A673 (cell line): Measurements from ENCODE around the gene TRMT112.

Experiments
- CTCF ChIP-seq: fragments of 300-800, 200-600 bp; sonication (generic); conservative IDR thresholded peaks from 2 replicates; pipeline ENCODE4 v1.5.1; 2017; ENCODE audit warnings: low read depth, mild to moderate bottlenecking, antibody characterized with exemption, low read length, moderate library complexity, mixed read lengths
- EZH2 ChIP-seq: fragments of 200-600 bp; sonication (generic); IDR thresholded peaks from 2 replicates; pipeline ENCODE4 v1.6.1; 2017; ENCODE audit warnings: borderline replicate concordance, low read depth, mild to moderate bottlenecking, mixed read lengths, antibody characterized with exemption, low read length; ENCODE audit not compliant: poor library complexity, severe bottlenecking

- no peak for TF ChIP-seq CTCF
- TF ChIP-seq EZH2: no peak
These were observed 10.6 kb upstream of the TRMT112 start for GRCh38 chr11:64327993-64328392.
